ENCODE data around the gene SPAG9.

SPAG9 gene

GRCh38 chr17:50956750-50957523, 163.7 kb downstream of the SPAG9 start:
- Mint-ChIP-seq H3K36me3 (ENCODE audit: low read depth) (peaks cover 4% of the 10 kb centered on the region), H3K27me3 (ENCODE audit: low read depth) (no peaks in the 10 kb centered on the region), H3K27ac (peak overlapping the region; percentile 28), H3K4me3 (no peak overlapping the region), H3K4me1 (ENCODE audit: low read depth) (peaks cover 4% of the 10 kb centered on the region), H3K9me3 (no peaks in the 10 kb centered on the region)

- H3K36me3 Mint-ChIP-seq (ENCODE audit: low read depth) = no peaks in the 10 kb centered on the region
- peaks cover 4% of the 10 kb centered on the region for H3K4me1 Mint-ChIP-seq (ENCODE audit: low read depth)
- no peaks in the 10 kb centered on the region for H3K9me3 Mint-ChIP-seq
- H3K4me3 Mint-ChIP-seq = no peak overlapping the region
- H3K27ac Mint-ChIP-seq = no peak overlapping the region
- no peaks in the 10 kb centered on the region for H3K27me3 Mint-ChIP-seq (ENCODE audit: low read depth)
These were observed 164.3 kb downstream of the SPAG9 start for GRCh38 chr17:50956409-50956749.

- no peak overlapping the region for H3K4me3 Mint-ChIP-seq
- H3K9me3 Mint-ChIP-seq = no peaks in the 10 kb centered on the region
- H3K27ac Mint-ChIP-seq = no peak overlapping the region
- peaks cover 6% of the 10 kb centered on the region for H3K4me1 Mint-ChIP-seq (ENCODE audit: low read depth)
- no peaks in the 10 kb centered on the region for H3K36me3 Mint-ChIP-seq (ENCODE audit: low read depth)
- H3K27me3 Mint-ChIP-seq (ENCODE audit: low read depth) = no peaks in the 10 kb centered on the region
These were observed 165.0 kb downstream of the SPAG9 start for GRCh38 chr17:50955667-50956120.

- H3K27ac Mint-ChIP-seq = no peak overlapping the region
These were observed 165.5 kb downstream of the SPAG9 start for GRCh38 chr17:50955160-50955559.

GRCh38 chr17:50954641-50955121, 166.0 kb downstream of the SPAG9 start:
- peak overlapping the region; percentile 52 for H3K27ac Mint-ChIP-seq
- H3K27me3 Mint-ChIP-seq (ENCODE audit: low read depth) = no peaks in the 10 kb centered on the region
- peaks cover 10% of the 10 kb centered on the region for H3K4me1 Mint-ChIP-seq (ENCODE audit: low read depth)
- H3K9me3 Mint-ChIP-seq = no peaks in the 10 kb centered on the region
- no peak overlapping the region for H3K4me3 Mint-ChIP-seq
- H3K36me3 Mint-ChIP-seq (ENCODE audit: low read depth) = no peaks in the 10 kb centered on the region

More at GRCh38 chr17:50955160-50955559, 165.5 kb downstream of the SPAG9 start:
- Mint-ChIP-seq H3K36me3 (ENCODE audit: low read depth) (no peaks in the 10 kb centered on the region), H3K27me3 (ENCODE audit: low read depth) (no peaks in the 10 kb centered on the region), H3K4me3 (no peak overlapping the region), H3K4me1 (ENCODE audit: low read depth) (peaks cover 10% of the 10 kb centered on the region), H3K9me3 (no peaks in the 10 kb centered on the region)

GRCh38 chr17:50953831-50954601, 166.7 kb downstream of the SPAG9 start:
- Mint-ChIP-seq H3K27ac (no peak overlapping the region), H3K9me3 (no peaks in the 10 kb centered on the region)

GRCh38 chr17:50953518-50953830, 167.2 kb downstream of the SPAG9 start:
- H3K4me3 Mint-ChIP-seq = no peak overlapping the region
- H3K9me3 Mint-ChIP-seq = no peaks in the 10 kb centered on the region
- H3K27me3 Mint-ChIP-seq (ENCODE audit: low read depth) = no peaks in the 10 kb centered on the region
- H3K27ac Mint-ChIP-seq = peak overlapping the region; percentile 65
- no peaks in the 10 kb centered on the region for H3K36me3 Mint-ChIP-seq (ENCODE audit: low read depth)
- H3K4me1 Mint-ChIP-seq (ENCODE audit: low read depth) = peaks cover 10% of the 10 kb centered on the region

More at GRCh38 chr17:50953831-50954601, 166.7 kb downstream of the SPAG9 start:
- H3K36me3 Mint-ChIP-seq (ENCODE audit: low read depth) = no peaks in the 10 kb centered on the region
- H3K4me3 Mint-ChIP-seq = no peak overlapping the region
- H3K27me3 Mint-ChIP-seq (ENCODE audit: low read depth) = no peaks in the 10 kb centered on the region
- peaks cover 10% of the 10 kb centered on the region for H3K4me1 Mint-ChIP-seq (ENCODE audit: low read depth)

GRCh38 chr17:50952889-50953288, 167.8 kb downstream of the SPAG9 start:
- Mint-ChIP-seq H3K4me3 (no peak overlapping the region), H3K4me1 (ENCODE audit: low read depth) (peaks cover 10% of the 10 kb centered on the region)

GRCh38 chr17:50952013-50952412, 168.7 kb downstream of the SPAG9 start:
- no peak overlapping the region for H3K4me3 Mint-ChIP-seq
- H3K27me3 Mint-ChIP-seq (ENCODE audit: low read depth) = no peaks in the 10 kb centered on the region
- H3K9me3 Mint-ChIP-seq = no peaks in the 10 kb centered on the region
- H3K4me1 Mint-ChIP-seq (ENCODE audit: low read depth) = peaks cover 10% of the 10 kb centered on the region
- no peak overlapping the region for H3K27ac Mint-ChIP-seq
- no peaks in the 10 kb centered on the region for H3K36me3 Mint-ChIP-seq (ENCODE audit: low read depth)

More at GRCh38 chr17:50952889-50953288, 167.8 kb downstream of the SPAG9 start:
- Mint-ChIP-seq H3K36me3 (ENCODE audit: low read depth) (no peaks in the 10 kb centered on the region), H3K27ac (no peak overlapping the region), H3K9me3 (no peaks in the 10 kb centered on the region), H3K27me3 (ENCODE audit: low read depth) (no peaks in the 10 kb centered on the region)

GRCh38 chr17:50949989-50950877, 170.4 kb downstream of the SPAG9 start:
- no peaks in the 10 kb centered on the region for H3K27me3 Mint-ChIP-seq (ENCODE audit: low read depth)
- H3K27ac Mint-ChIP-seq = peak overlapping the region; percentile 38
- H3K9me3 Mint-ChIP-seq = no peaks in the 10 kb centered on the region
- H3K4me3 Mint-ChIP-seq = no peak overlapping the region
- no peaks in the 10 kb centered on the region for H3K36me3 Mint-ChIP-seq (ENCODE audit: low read depth)
- peaks cover 13% of the 10 kb centered on the region for H3K4me1 Mint-ChIP-seq (ENCODE audit: low read depth)

- Mint-ChIP-seq H3K4me1 (ENCODE audit: low read depth) (peaks cover 14% of the 10 kb centered on the region), H3K9me3 (no peaks in the 10 kb centered on the region), H3K36me3 (ENCODE audit: low read depth) (no peaks in the 10 kb centered on the region), H3K4me3 (no peak overlapping the region), H3K27me3 (ENCODE audit: low read depth) (no peaks in the 10 kb centered on the region), H3K27ac (no peak overlapping the region)
These were observed 171.3 kb downstream of the SPAG9 start for GRCh38 chr17:50949128-50949988.

- H3K36me3 Mint-ChIP-seq (ENCODE audit: low read depth) = no peaks in the 10 kb centered on the region
- H3K27ac Mint-ChIP-seq = no peak overlapping the region
- no peaks in the 10 kb centered on the region for H3K27me3 Mint-ChIP-seq (ENCODE audit: low read depth)
- H3K4me1 Mint-ChIP-seq (ENCODE audit: low read depth) = peaks cover 14% of the 10 kb centered on the region
- no peak overlapping the region for H3K4me3 Mint-ChIP-seq
- no peaks in the 10 kb centered on the region for H3K9me3 Mint-ChIP-seq
These were observed 172.0 kb downstream of the SPAG9 start for GRCh38 chr17:50948711-50949110.

- H3K27ac Mint-ChIP-seq = no peak overlapping the region
- H3K27me3 Mint-ChIP-seq (ENCODE audit: low read depth) = no peaks in the 10 kb centered on the region
- peaks cover 20% of the 10 kb centered on the region for H3K4me1 Mint-ChIP-seq (ENCODE audit: low read depth)
- H3K4me3 Mint-ChIP-seq = no peak overlapping the region
- H3K36me3 Mint-ChIP-seq (ENCODE audit: low read depth) = no peaks in the 10 kb centered on the region
- H3K9me3 Mint-ChIP-seq = no peaks in the 10 kb centered on the region
These were observed 172.7 kb downstream of the SPAG9 start for GRCh38 chr17:50947782-50948543.
